ENCODE data around the gene DDX39B. TPM values are rescaled to one million over a fixed set of nuclear protein-coding genes. Genes with fewer than 3 reads are reported as not detected.

DDX39B gene
- total RNA-seq, 3 donors from 2014 or later (not counting 1 experiment from before 2014, with no cell fraction given) = 506 to 571 (median 534) TPM

GRCh38 chr6:31528821-31529328, 12.9 kb downstream of the DDX39B start, which contains the start of gene MCCD1:
MCCD1 (plus strand) TSS chr6:31528962; CDS start chr6:31529015, 53 bp downstream.
- Mint-ChIP-seq H3K4me1 (peaks cover 11 to 19% of the 10 kb centered on the region in 2 donors), H3K27me3 (ENCODE audit: low read depth in 2 of 2) (no peaks in the 10 kb centered on the region), H3K9me3 (no peaks in the 10 kb centered on the region), H3K27ac (peak within 1 kb of the TSS; percentile 70 to 71), H3K36me3 (peaks cover 8% of the 10 kb centered on the region), H3K4me3 (no peak within 1 kb of the TSS)
- ATAC-seq = peak in 1 of 3 donors; percentile 24
- intact Hi-C loops (cut with micrococcal nuclease) = no loop called here
- Histone ChIP-seq H3K4me3 (ENCODE audit: low read length) (no peak within 1 kb of the TSS), H3K27me3 (ENCODE audit: control insufficient read depth, insufficient read depth, low read length) (no peaks in the 10 kb centered on the region), H3K27ac (ENCODE audit: low read length) (no peak within 1 kb of the TSS), H3K4me1 (ENCODE audit: control insufficient read depth, insufficient read depth, low read length) (no peaks in the 10 kb centered on the region), H3K9me3 (ENCODE audit: control insufficient read depth, insufficient read depth, low read length) (no peaks in the 10 kb centered on the region), H3K36me3 (ENCODE audit: control insufficient read depth, insufficient read depth, low read length) (peaks cover 42% of the 10 kb centered on the region)
- TF ChIP-seq CTCF (IDR thresholded peaks at IDR 0.05) = no peak
- WGBS (ENCODE audit: insufficient coverage) = 89% methylated on average over 6 of the region's 7 CpGs
- no peak for DNase-seq

- Histone ChIP-seq H3K4me1 (ENCODE audit: control insufficient read depth, insufficient read depth, low read length) (no peaks in the 10 kb centered on the region), H3K4me3 (ENCODE audit: low read length) (no peak overlapping the region), H3K27ac (ENCODE audit: low read length) (no peak overlapping the region), H3K27me3 (ENCODE audit: control insufficient read depth, insufficient read depth, low read length) (no peaks in the 10 kb centered on the region), H3K36me3 (ENCODE audit: control insufficient read depth, insufficient read depth, low read length) (peaks cover 38% of the 10 kb centered on the region), H3K9me3 (ENCODE audit: control insufficient read depth, insufficient read depth, low read length) (no peaks in the 10 kb centered on the region)
- Mint-ChIP-seq H3K27ac (peak overlapping the region; percentile 70 to 71), H3K27me3 (ENCODE audit: low read depth in 2 of 2) (no peaks in the 10 kb centered on the region), H3K36me3 (peaks cover 8% of the 10 kb centered on the region), H3K4me3 (no peak overlapping the region), H3K9me3 (no peaks in the 10 kb centered on the region), H3K4me1 (peaks cover 9 to 15% of the 10 kb centered on the region in 2 donors)
- no peak for TF ChIP-seq CTCF (IDR thresholded peaks at IDR 0.05)
- 100% methylated on average over 4 of the region's 4 CpGs for WGBS (ENCODE audit: insufficient coverage)
- DNase-seq (no peak), ATAC-seq (peak in 1 of 3 donors; percentile 16)
- intact Hi-C loops (cut with micrococcal nuclease) = no loop called here
These were observed 13.5 kb downstream of the DDX39B start for GRCh38 chr6:31528307-31528777.

- Mint-ChIP-seq H3K36me3 (peaks cover 8% of the 10 kb centered on the region), H3K4me1 (peaks cover 4 to 10% of the 10 kb centered on the region in 2 donors), H3K27ac (no peak overlapping the region), H3K4me3 (no peak overlapping the region), H3K27me3 (ENCODE audit: low read depth in 2 of 2) (no peaks in the 10 kb centered on the region), H3K9me3 (no peaks in the 10 kb centered on the region)
- H3K9me3 ChIP-seq (ENCODE audit: control insufficient read depth, insufficient read depth, low read length) = no peaks in the 10 kb centered on the region
- H3K27ac ChIP-seq (ENCODE audit: low read length) = no peak overlapping the region
- ATAC-seq (no peak), DNase-seq (no peak)
- intact Hi-C loops (cut with micrococcal nuclease) = no loop called here
- TF ChIP-seq CTCF (IDR thresholded peaks at IDR 0.05) = no peak
- H3K27me3 ChIP-seq (ENCODE audit: control insufficient read depth, insufficient read depth, low read length) = no peaks in the 10 kb centered on the region
- 87% methylated on average over 4 of the region's 4 CpGs for WGBS (ENCODE audit: insufficient coverage)
- peaks cover 16% of the 10 kb centered on the region for H3K36me3 ChIP-seq (ENCODE audit: control insufficient read depth, insufficient read depth, low read length)
- H3K4me3 ChIP-seq (ENCODE audit: low read length) = no peak overlapping the region
- H3K4me1 ChIP-seq (ENCODE audit: control insufficient read depth, insufficient read depth, low read length) = no peaks in the 10 kb centered on the region
These were observed 15.7 kb downstream of the DDX39B start for GRCh38 chr6:31525932-31526591.
